Right lobe of liver (tissue), 4 donors: Measurements from ENCODE around the gene SPOCD1.

Experiments
- CTCF ChIP-seq, 4 donors: fragments of 200-600 bp in 3 of 4; fragments of 450-650 bp in 1 of 4; IDR thresholded peaks; one replicate each; pipeline versions ENCODE4 v1.5.1 to v1.8.0; 2016 to 2022; ENCODE audit warnings: antibody characterized with exemption in 4 of 4, mild to moderate bottlenecking in 2 of 4
- POLR2A ChIP-seq: fragments of 450-650 bp; IDR thresholded peaks from one replicate; pipeline ENCODE4 v1.6.1; 2017; ENCODE audit warnings: antibody characterized with exemption, mild to moderate bottlenecking
- donor health status: DM: no; HTN: no; CAD: no.
- donor health status: DM: no; HTN: no; CAD: no.
- donor health status: DM: no; HTN: yes; CAD: no.

GRCh38 chr1:31762323-31762722, 53.5 kb downstream of the SPOCD1 start:
- no peak for TF ChIP-seq CTCF (IDR thresholded peaks at IDR 0.05)
- no peak for TF ChIP-seq POLR2A
